PFSK-1 (cell line): Measurements from ENCODE around the gene GALNT9.

Experiments
- FOXP2 ChIP-seq: optimal IDR thresholded peaks from 2 replicates; pipeline ENCODE3; 2011; ENCODE audit warnings: borderline replicate concordance, control low read depth, inconsistent platforms; ENCODE audit not compliant: insufficient read depth; ENCODE audit errors: extremely low read length, extremely low read depth
- POLR2AphosphoS5 ChIP-seq: IDR thresholded peaks from 2 replicates; pipeline ENCODE4 v1.6.1; 2012; ENCODE audit warnings: low read depth, mild to moderate bottlenecking, control low read depth, low read length, moderate library complexity
- SIN3A ChIP-seq: IDR thresholded peaks from 2 replicates; pipeline ENCODE4 v1.6.1; 2012; ENCODE audit warnings: mild to moderate bottlenecking, low read length, moderate library complexity, borderline replicate concordance; ENCODE audit not compliant: insufficient read depth
- TAF1 ChIP-seq: IDR thresholded peaks from 2 replicates; pipeline ENCODE4 v1.6.1; 2012; ENCODE audit warnings: low read length, control low read depth, borderline replicate concordance; ENCODE audit not compliant: insufficient read depth
- TF ChIP-seq, protein P1 (sequence below), 2 experiments: IDR thresholded peaks; 2 replicates each; pipeline versions ENCODE4 v1.6.1 to v1.8.0; 2011 to 2012; ENCODE audit warnings: low read depth in 2 of 2, low read length in 2 of 2, control low read depth in 1 of 2, inconsistent platforms in 1 of 2, mild to moderate bottlenecking in 1 of 2, moderate library complexity in 1 of 2; ENCODE audit not compliant: insufficient read depth in 1 of 2

GALNT9 gene

DNA sequence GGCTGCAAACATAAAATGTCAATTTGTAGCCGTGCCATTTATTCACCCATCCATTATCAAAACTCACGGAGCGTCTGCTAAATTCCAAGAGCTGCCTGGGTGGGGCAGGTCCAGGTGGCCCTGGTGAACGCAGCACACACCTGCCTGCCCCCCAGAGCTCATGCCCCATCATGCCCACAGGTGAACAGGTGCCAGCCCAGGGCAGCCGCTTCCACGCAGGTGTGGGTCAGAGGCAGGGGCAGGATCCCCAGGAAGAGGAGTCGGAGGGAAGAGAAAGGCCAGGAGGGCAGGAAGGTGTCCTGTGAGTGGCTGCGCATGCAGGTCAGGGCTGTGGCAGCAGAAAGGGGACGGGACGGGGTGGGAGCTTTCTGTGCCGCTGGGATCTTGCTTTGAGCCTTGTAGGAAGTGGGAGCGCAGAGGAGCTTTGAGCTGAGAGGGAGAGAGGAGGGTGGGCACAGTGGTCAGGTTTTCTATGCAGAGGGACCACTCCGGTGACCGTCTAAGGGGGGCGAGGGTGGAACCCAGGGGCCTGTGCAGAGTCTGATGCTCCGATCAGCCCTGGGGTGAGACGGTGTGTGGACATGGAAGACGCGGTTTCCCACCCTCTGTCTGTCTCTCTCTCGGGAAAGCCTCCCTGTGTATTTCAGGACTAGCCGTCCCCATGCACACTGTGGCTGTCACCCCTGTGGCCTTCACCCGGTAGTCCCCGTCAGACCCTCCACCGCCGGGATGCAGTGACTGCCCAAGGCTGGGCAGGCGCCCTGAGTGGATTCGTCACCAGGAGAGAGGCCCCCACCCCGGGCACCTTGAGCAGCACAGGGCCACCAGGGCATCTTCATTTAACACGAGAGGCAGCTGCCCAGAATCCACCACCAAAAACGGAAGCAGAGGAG, 26.7 kb downstream of the GALNT9 start:
- no peak for TF ChIP-seq POLR2AphosphoS5
- no peak for TF ChIP-seq FOXP2
- no peak for TF ChIP-seq TAF1
- TF ChIP-seq, protein P1, sequence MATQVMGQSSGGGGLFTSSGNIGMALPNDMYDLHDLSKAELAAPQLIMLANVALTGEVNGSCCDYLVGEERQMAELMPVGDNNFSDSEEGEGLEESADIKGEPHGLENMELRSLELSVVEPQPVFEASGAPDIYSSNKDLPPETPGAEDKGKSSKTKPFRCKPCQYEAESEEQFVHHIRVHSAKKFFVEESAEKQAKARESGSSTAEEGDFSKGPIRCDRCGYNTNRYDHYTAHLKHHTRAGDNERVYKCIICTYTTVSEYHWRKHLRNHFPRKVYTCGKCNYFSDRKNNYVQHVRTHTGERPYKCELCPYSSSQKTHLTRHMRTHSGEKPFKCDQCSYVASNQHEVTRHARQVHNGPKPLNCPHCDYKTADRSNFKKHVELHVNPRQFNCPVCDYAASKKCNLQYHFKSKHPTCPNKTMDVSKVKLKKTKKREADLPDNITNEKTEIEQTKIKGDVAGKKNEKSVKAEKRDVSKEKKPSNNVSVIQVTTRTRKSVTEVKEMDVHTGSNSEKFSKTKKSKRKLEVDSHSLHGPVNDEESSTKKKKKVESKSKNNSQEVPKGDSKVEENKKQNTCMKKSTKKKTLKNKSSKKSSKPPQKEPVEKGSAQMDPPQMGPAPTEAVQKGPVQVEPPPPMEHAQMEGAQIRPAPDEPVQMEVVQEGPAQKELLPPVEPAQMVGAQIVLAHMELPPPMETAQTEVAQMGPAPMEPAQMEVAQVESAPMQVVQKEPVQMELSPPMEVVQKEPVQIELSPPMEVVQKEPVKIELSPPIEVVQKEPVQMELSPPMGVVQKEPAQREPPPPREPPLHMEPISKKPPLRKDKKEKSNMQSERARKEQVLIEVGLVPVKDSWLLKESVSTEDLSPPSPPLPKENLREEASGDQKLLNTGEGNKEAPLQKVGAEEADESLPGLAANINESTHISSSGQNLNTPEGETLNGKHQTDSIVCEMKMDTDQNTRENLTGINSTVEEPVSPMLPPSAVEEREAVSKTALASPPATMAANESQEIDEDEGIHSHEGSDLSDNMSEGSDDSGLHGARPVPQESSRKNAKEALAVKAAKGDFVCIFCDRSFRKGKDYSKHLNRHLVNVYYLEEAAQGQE (IDR thresholded peaks at IDR 0.05; ENCODE audit: insufficient read depth in 1 of 2, low read depth in 2 of 2, low read length in 2 of 2), result no peak
- no peak for TF ChIP-seq SIN3A

DNA sequence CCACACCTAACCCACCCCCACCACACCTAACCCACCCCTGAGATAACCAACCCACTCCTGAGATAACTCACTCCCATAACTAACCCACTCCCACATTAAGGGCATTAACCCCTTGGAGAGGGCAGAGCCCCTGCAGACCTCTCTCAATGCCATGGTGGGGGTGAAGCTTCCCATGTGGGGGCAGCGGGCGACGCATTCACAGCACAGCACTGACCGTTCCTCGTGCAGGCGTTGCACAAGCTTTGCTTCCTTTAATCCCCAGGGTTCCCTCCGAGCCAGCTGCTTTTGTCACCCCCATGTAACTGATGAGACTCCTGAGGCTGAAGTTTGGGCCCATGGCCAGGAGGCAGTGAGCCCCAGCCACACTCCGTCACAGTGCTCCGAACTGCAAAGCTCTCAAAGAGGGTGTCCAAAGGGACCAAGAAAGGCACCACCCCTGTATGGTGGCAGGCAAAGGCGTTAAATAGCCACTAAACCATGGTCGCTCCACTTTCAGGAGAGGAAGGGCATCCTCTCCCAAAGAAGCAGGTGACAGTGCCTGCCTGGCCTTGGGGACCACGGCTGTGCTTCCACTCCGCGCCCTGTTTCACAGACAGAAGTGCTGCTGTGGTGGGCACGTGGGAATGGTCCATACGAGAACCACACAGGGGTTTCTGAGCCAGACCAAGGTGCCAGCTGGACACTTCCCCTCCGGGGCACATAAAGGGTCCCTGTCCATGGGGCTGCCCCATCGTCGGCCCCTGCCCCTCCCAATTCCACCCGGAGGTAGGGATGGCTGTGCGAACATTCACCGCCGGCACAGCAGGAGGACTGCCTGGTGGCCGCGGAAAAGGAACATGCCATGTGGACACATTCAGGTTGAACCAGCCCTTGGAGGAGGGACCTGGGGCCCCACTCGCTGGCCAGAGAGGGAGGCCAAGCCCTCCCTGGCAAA, 28.3 kb downstream of the GALNT9 start:
- no peak for TF ChIP-seq FOXP2

DNA sequence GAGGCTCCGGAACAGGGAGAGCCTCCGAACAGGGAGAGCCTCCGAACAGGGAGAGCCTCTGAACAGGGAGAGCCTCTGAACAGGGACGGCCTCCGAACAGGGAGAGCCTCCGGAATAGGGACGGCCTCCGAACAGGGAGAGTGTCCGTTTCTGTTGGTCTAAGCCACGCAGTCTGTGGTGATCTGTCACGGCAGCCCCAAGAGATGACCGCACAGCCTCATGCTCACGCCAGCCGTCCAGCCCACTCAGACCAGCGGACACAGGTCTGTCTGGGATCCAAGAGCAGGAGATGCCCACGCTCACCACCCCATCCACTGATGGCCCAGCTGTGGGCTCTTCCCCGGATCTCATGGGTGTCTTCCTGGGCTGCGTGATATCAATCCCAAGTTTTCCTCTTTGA, 33.3 kb downstream of the GALNT9 start:
- TF ChIP-seq, protein P1 (IDR thresholded peaks at IDR 0.05; ENCODE audit: insufficient read depth in 1 of 2, low read depth in 2 of 2, low read length in 2 of 2), result no peak
- TF ChIP-seq POLR2AphosphoS5 (no peak), TAF1 (no peak), FOXP2 (no peak), SIN3A (no peak)

DNA sequence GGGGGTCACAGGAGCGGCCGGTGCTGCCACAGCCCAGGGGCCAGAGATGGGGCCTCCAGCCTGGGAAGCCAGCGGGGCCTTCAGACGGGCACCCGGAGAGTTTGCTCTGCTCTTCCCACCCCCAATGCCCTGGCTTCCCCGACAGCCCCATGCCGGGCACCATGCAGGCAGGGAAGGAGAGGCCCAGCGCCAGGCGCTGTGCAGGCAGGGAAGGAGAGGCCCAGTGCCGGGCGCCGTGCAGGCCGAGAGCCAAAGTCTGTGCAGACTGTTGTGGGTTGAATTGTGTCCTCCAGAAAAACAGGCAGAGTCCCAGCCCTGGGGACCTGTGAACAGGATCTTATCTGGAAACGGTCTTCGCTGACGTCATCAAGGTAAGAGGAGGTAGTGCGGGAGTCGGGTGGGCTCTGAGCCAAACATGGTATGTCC, 34.3 kb downstream of the GALNT9 start:
- TF ChIP-seq FOXP2 (no peak), POLR2AphosphoS5 (no peak), TAF1 (no peak), SIN3A (no peak)
- TF ChIP-seq, protein P1 (IDR thresholded peaks at IDR 0.05; ENCODE audit: insufficient read depth in 1 of 2, low read depth in 2 of 2, low read length in 2 of 2), result no peak
